NOMO-1 (cell line): ENCODE results near the gene GPR162.

Experiments used
- DNase-seq, 2 experiments: peaks; one replicate each; lab custom pipeline; 2025; ENCODE audit not compliant: unreplicated experiment in 2 of 2; lab: John Stamatoyannopoulos, UW

Gene GPR162

GRCh38 chr12:6822426-6823135, 960 bp downstream of the GPR162 start:
- DNase-seq = no peak

GRCh38 chr12:6823182-6824084, 1.8 kb downstream of the GPR162 start:
- no peak for DNase-seq

- no peak for DNase-seq
Measured at GRCh38 chr12:6824085-6824775, 2.6 kb downstream of the GPR162 start.

- DNase-seq = no peak
Measured at GRCh38 chr12:6824901-6825381, 3.3 kb downstream of the GPR162 start.

- peak; percentile 62 to 67 for DNase-seq
Measured at GRCh38 chr12:6825398-6826124, 3.9 kb downstream of the GPR162 start.

DNA sequence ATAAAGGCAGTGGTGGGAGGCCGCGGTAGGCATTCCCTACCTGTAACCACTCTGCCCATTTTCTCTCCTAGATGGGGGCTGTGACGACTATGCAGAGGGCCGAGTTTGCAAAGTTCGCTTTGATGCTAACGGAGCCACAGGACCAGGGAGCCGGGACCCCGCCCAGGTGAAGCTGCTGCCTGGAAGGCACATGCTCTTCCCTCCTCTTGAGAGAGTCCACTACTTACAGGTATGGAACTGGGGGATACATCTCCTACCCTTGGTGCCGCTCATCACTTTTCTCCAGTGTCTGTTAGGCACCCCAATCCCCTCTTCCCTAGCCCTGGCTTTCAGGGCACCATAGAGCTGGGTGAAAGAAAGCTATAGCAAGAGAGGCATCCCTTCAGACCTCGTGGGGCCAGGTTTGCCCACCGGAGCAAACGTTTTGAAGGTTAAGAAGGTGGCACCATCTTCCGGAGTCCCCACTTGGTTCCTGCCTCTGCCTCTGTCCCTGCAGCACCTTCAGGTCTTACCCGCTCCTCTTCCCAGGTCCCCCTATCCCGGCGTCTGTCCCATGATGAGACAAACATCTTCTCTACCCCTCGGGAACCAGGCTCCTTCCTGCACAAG, 4.6 kb downstream of the GPR162 start:
- no peak for DNase-seq

- DNase-seq = no peak
Measured at GRCh38 chr12:6826734-6827436, 5.3 kb downstream of the GPR162 start.

DNA sequence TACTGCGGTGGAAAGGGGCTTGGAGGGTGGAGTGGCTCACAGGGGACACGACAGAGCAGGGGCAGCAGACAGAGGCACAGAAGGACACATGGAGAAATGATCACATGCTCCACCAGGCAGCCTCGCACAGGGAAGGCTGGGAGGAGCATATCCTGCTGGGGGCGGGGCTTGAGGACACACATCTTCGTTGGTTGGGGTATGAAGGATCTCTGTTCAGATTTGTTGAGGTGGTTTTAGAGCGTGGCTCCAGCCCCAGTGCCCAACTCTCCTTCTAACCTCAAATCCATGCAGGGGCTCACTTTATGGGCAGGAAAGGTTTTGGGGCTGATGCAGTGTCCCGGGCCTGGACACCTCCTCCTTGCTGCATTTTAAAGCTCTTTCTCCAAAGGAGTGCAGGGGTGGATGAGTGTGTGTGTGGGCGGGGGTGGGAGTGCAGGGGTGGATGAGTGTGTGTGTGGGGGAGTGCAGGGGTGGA, 5.9 kb downstream of the GPR162 start:
- no peak for DNase-seq

- no peak for DNase-seq
Measured at GRCh38 chr12:6827982-6828780, 6.6 kb downstream of the GPR162 start, which contains the start of gene P3H3. Gene P3H3, plus strand, starts transcription at chr12:6828407. Its CDS starts 34 bp downstream, at chr12:6828441.

- DNase-seq = no peak
Measured at GRCh38 chr12:6828781-6829535, 7.3 kb downstream of the GPR162 start.

- DNase-seq = no peak
Measured at GRCh38 chr12:6829536-6830220, 8.1 kb downstream of the GPR162 start.

GRCh38 chr12:6830286-6830890, 8.8 kb downstream of the GPR162 start:
- no peak for DNase-seq

- no peak for DNase-seq
Measured at GRCh38 chr12:6830999-6831398, 9.4 kb downstream of the GPR162 start.

- DNase-seq = no peak
Measured at GRCh38 chr12:6831450-6831995, 9.9 kb downstream of the GPR162 start.

GRCh38 chr12:6832125-6832524, 10.5 kb downstream of the GPR162 start:
- no peak for DNase-seq

DNA sequence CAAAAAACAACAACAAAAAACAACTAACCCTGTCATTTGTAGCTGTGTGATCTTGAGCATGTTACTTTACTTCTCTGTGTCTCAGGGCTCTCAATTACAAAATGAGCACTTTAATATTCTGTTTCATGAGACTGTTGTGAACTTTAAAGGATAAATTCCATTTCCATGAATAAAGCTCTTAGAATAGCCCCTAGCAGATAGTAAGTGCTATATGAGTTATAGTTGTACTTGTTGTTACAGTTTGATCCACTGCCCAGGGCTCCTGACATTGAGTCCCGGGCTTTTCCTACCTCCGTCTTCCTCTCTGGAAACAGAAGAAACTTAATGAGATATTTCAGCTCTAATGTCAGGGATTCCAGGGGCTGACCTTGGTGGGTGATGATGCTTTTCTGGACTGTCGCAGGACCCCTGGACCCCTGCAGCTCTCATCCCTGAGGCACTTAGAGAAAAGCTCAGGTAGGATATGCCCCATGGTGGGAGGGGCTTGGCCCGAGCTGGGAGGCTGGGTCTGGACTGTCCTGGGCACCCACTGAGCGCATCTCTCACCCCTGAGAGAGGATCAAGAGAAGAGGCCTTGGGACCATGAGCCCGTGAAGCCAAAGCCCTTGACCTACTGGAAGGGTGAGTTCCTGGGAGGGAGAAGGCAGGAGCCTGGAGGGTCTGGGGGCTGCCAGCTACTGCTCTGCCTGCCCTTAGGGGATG, 11.7 kb downstream of the GPR162 start:
- no peak for DNase-seq
